SK-N-MC (cell line): ENCODE data around the gene KIF25.

Experiments used
- EZH2 ChIP-seq: fragments of 200-600 bp; sonication (generic); IDR thresholded peaks from one replicate; pipeline ENCODE4 v1.6.1; 2017; ENCODE audit warnings: antibody characterized with exemption
- POLR2AphosphoS5 ChIP-seq: IDR thresholded peaks from 2 replicates; pipeline ENCODE4 v1.6.1; 2012; ENCODE audit warnings: mild to moderate bottlenecking, low read depth, low read length, borderline replicate concordance

DNA sequence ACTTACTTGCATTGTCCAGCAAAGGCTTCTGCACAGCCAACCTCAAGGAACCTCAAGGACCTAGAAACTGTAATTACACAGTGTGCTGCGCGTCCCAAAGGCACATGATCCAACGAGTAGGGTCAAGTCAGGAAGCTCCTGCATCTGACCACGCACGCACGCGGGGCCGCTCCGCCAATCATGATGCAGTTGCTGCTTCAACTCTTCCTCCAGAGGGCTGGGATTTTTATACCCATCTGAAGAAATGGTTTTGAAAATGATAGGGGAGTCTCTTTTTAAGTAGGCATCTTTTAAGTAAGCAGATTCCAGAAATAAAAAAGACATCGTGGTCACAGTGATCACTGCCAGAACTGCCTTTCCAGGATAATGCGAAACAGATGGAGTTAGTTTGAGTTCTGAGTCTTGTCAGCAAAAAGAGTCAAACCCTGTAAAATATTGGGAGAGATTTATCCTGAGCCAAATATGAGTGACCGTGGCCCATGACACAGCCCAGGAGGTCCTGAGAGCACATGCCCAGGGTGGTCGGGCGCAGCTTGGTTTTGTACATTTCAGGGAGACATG is 34.0 kb downstream of the KIF25 start:
- TF ChIP-seq POLR2AphosphoS5 (peak; percentile 29; the same call in 1 of the 2 replicates), EZH2 (no peak)
